Fibroblast of mammary gland (primary cell): ENCODE measurements around the gene KEAP1.

ENCODE experiments used
- DNase-seq: peaks from one replicate; pipeline ENCODE4 v3.0.0-alpha.2; 2010; ENCODE audit warnings: low read depth
- H3K4me3 ChIP-seq: 2 replicates; pipeline ENCODE4 v1.5.1; 2011; ENCODE audit warnings: low read depth, mild to moderate bottlenecking, low read length, moderate library complexity; ENCODE audit not compliant: control insufficient read depth
- TF ChIP-seq, protein P1 (sequence below): conservative IDR thresholded peaks from 2 replicates; pipeline ENCODE4 v1.5.1; 2011; ENCODE audit warnings: low read depth, low read length, inconsistent platforms; ENCODE audit not compliant: control insufficient read depth, insufficient read depth

KEAP1 gene

DNA sequence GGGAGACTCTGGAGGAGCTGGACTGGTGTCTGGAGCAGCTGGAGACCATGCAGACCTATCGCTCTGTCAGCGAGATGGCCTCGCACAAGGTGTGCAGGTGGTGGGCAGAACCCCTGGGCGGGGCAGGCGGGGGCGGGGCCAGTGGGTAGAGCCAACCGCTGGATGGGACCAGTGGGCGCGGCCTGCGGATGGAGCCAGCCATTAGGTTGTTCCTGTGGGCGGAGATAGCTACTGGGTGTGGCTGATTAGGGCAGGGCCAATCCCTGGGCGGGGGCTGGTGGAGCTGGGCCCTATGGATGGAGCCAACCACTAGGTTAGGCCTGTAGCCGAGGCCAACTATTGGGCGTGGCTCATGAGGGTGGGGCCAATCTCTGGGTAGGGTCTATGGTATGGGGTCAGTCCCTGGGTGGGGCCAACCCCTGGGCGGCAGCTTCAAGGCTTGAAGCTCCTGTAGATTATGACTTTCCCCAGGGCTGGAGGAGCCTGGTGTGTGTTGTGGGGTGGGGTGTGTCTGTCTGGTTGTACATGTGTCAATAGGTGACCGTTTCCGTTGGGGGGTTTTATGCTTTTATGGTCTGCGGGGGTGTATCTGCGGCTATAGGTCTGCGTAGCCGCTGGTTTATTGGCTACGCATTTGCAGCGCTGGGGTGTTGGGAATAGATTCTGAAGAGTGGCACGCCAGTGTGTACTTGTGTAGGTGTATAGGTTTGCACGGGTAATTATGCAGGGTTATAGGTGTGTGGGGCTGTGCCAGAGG is 52.1 kb downstream of the KEAP1 start:
- TF ChIP-seq, protein P1, sequence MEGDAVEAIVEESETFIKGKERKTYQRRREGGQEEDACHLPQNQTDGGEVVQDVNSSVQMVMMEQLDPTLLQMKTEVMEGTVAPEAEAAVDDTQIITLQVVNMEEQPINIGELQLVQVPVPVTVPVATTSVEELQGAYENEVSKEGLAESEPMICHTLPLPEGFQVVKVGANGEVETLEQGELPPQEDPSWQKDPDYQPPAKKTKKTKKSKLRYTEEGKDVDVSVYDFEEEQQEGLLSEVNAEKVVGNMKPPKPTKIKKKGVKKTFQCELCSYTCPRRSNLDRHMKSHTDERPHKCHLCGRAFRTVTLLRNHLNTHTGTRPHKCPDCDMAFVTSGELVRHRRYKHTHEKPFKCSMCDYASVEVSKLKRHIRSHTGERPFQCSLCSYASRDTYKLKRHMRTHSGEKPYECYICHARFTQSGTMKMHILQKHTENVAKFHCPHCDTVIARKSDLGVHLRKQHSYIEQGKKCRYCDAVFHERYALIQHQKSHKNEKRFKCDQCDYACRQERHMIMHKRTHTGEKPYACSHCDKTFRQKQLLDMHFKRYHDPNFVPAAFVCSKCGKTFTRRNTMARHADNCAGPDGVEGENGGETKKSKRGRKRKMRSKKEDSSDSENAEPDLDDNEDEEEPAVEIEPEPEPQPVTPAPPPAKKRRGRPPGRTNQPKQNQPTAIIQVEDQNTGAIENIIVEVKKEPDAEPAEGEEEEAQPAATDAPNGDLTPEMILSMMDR: no peak
- no peak overlapping the region for H3K4me3 ChIP-seq
- no peak for DNase-seq

DNA sequence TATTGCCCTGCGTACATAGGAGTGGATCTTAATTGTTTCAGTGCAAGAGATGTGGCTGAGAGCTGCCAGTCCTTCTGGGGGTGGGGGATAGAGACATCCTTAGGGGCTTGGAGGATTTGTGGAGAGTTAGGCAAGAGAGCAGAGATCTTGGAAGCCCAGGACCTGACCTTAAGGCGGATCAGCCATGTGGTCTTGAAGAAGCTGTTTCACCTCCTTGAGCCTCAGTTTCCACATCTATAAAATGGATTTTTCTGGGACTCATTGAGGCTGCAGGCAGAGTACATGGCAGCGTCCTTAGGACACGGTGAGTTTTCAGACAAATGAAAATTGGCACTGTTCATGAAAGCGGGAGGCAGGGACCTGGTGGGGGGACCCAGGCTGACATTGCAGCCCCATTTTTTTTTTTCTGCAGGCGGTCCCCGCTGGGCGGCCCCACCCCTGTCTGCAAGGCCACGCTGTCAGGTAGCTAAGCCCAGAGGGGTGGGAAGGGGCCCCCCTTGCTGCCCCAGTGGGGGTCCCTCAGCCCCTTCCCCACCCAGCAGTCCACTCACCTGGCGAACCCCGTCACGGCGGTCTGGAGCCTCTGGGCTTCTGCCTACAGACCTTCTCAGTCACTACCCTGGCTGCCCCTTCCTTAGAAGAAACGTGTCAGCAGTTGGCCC is 52.8 kb downstream of the KEAP1 start:
- DNase-seq: no peak
- TF ChIP-seq, protein P1: no peak

DNA sequence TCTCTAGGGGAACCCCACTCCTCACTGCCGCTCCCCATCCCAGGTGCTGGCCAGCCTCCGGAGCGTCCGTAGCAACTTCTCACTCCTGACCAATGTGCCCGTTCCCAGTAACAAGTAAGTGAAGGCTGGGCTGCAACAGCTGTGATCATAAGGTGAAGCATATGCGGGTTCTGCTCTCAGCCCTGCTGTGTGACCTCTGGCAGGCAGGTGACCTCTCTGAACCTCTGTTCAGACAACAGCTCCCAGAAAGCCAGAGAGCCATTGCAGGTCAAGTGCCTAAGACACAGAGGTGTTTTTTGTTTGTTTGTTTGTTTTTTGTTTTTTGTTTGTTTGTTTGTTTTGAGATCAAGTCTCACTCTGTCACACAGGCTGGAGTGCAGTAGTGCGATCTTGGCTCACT is 54.1 kb downstream of the KEAP1 start:
- no peak for DNase-seq
- no peak overlapping the region for H3K4me3 ChIP-seq
- TF ChIP-seq, protein P1: no peak

More for the DNA sequence above, 52.8 kb downstream of the KEAP1 start:
- no peak overlapping the region for H3K4me3 ChIP-seq

DNA sequence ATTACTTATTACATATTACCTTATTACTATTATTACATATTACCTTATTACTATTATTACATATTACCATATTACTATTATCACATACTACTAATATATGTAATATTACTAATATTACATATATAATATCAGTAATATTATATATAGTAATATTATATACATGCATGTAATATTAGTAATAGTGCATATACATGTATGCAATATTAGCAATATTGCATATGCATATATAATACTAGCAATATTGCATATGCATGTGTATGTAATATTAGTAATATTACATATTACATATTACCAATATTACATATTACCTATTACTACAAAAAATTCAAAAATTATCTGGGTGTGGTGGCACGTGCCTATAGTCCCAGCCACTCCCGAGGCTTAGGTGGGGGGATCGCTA is 60.5 kb downstream of the KEAP1 start:
- DNase-seq: no peak
- H3K4me3 ChIP-seq: no peak overlapping the region
- TF ChIP-seq, protein P1: no peak

DNA sequence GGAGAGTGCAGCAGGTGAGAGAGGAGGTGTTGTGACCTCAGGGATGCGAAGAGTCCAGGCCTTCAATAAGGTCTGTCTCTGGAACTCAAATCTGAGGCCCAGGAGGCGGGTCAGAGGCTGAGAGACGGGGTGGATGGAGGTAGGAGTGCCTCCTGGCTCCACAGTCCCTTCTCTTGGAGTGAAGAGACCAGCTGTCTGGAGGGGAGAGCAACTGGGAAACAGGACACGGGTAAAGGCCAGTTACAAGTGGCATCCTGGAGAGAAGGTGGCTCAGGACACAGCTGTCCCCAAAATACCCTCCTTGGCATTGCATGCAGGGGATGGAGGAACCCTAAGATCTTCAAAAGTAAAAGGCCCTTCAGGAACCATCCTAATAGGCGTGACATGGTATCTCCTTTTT is 63.6 kb downstream of the KEAP1 start:
- TF ChIP-seq, protein P1: no peak
- no peak overlapping the region for H3K4me3 ChIP-seq
- DNase-seq: no peak
